ENCODE measurements around the gene PDE6A.
A peak's percentile ranks its signal among the peaks of the same experiment; 100 is the strongest.
"Not testable (repeated sequence)": the region's sequence is repeated elsewhere in the genome, so short reads cannot be mapped to it uniquely, and the experiment has no call there.

PDE6A gene

GRCh38 chr5:149946118-149946517 is 1.5 kb upstream of the PDE6A start:
- no peak for DNase-seq (ENCODE audit: low read depth)
- TF ChIP-seq CTCF (IDR thresholded peaks at IDR 0.05; ENCODE audit: low read depth, low read length) (no peak), MYC (IDR thresholded peaks at IDR 0.05; ENCODE audit: low read depth, low read length) (no peak), MAX (IDR thresholded peaks at IDR 0.05; ENCODE audit: low read depth, low read length) (no peak), POLR2A (IDR thresholded peaks at IDR 0.05; ENCODE audit: extremely low read depth, insufficient read length) (no peak)
- no peak overlapping the region for H3K4me3 ChIP-seq (ENCODE audit: low read depth, low read length)

GRCh38 chr5:149943177-149943949 is 1.2 kb downstream of the PDE6A start:
- DNase-seq (ENCODE audit: low read depth); H3K4me3 ChIP-seq (ENCODE audit: low read depth, low read length): not testable (repeated sequence)

GRCh38 chr5:149942741-149943169 is 1.8 kb downstream of the PDE6A start:
- DNase-seq (ENCODE audit: low read depth): not testable (repeated sequence)

GRCh38 chr5:149942199-149942598 is 2.4 kb downstream of the PDE6A start:
- no peak overlapping the region for H3K4me3 ChIP-seq (ENCODE audit: low read depth, low read length)
- DNase-seq (ENCODE audit: low read depth): no peak
- TF ChIP-seq POLR2A (IDR thresholded peaks at IDR 0.05; ENCODE audit: extremely low read depth, insufficient read length) (no peak), CTCF (IDR thresholded peaks at IDR 0.05; ENCODE audit: low read depth, low read length) (no peak), MAX (IDR thresholded peaks at IDR 0.05; ENCODE audit: low read depth, low read length) (no peak), MYC (IDR thresholded peaks at IDR 0.05; ENCODE audit: low read depth, low read length) (no peak)

More at GRCh38 chr5:149942741-149943169, 1.8 kb downstream of the PDE6A start:
- not testable (repeated sequence) for H3K4me3 ChIP-seq (ENCODE audit: low read depth, low read length)

GRCh38 chr5:149941795-149942194 is 2.8 kb downstream of the PDE6A start:
- DNase-seq (ENCODE audit: low read depth): no peak
- TF ChIP-seq CTCF (IDR thresholded peaks at IDR 0.05; ENCODE audit: low read depth, low read length): no peak
- no peak for TF ChIP-seq MYC (IDR thresholded peaks at IDR 0.05; ENCODE audit: low read depth, low read length)
- no peak for TF ChIP-seq MAX (IDR thresholded peaks at IDR 0.05; ENCODE audit: low read depth, low read length)
- no peak for TF ChIP-seq POLR2A (IDR thresholded peaks at IDR 0.05; ENCODE audit: extremely low read depth, insufficient read length)
- H3K4me3 ChIP-seq (ENCODE audit: low read depth, low read length): no peak overlapping the region

GRCh38 chr5:149940941-149941644 is 3.5 kb downstream of the PDE6A start:
- H3K4me3 ChIP-seq (ENCODE audit: low read depth, low read length): no peak overlapping the region
- peak; percentile 56 for DNase-seq (ENCODE audit: low read depth)
- TF ChIP-seq MYC (IDR thresholded peaks at IDR 0.05; ENCODE audit: low read depth, low read length) (peak; percentile 31; the same call in 1 of the 2 replicates), POLR2A (IDR thresholded peaks at IDR 0.05; ENCODE audit: extremely low read depth, insufficient read length) (no peak), CTCF (IDR thresholded peaks at IDR 0.05; ENCODE audit: low read depth, low read length) (no peak), MAX (IDR thresholded peaks at IDR 0.05; ENCODE audit: low read depth, low read length) (peak; percentile 61)

Measured in NB4 (cell line).